ENCODE measurements around the gene UBE2A.

GRCh38 chrX:119618439-119618838, 44.1 kb downstream of the UBE2A start:
- TF ChIP-seq CTCF (IDR thresholded peaks at IDR 0.05) (no peak), EZH2 (IDR thresholded peaks at IDR 0.05; ENCODE audit: borderline replicate concordance, insufficient read depth, low read depth, low read length, poor library complexity, severe bottlenecking) (no peak)

Data from B cell (primary cell).